Measurements from ENCODE around the gene CXCL8. TPM values are rescaled to one million over a fixed set of nuclear protein-coding genes. Genes with fewer than 3 reads are reported as not detected.
"Not testable (repeated sequence)": the region's sequence is repeated elsewhere in the genome, so short reads cannot be mapped to it uniquely, and the experiment has no call there.

The CXCL8 gene
- total and polyA plus RNA-seq, 2 donors (not counting 3 experiments of a cell fraction or from before 2014, with no cell fraction given) = 6.4 to 12.6 TPM

- no peaks in the 10 kb centered on the region for H3K9me1 ChIP-seq (replicated peaks; ENCODE audit: control insufficient read depth, extremely low read depth, insufficient read depth, low read length)
- dilution Hi-C loops (cut with MboI; ENCODE audit: extremely low pct_ligation_motif_present, low sequenced_read_pairs) (no loop called here), intact Hi-C loops (cut with micrococcal nuclease) (no loop called here)
- H2AFZ ChIP-seq (ENCODE audit: low read depth, low read length) = no peak overlapping the region
- TF ChIP-seq MAX (IDR thresholded peaks at IDR 0.05; ENCODE audit: insufficient read depth, insufficient read length) = no peak
- TF ChIP-seq GATA2 (IDR thresholded peaks at IDR 0.05; ENCODE audit: insufficient read depth, insufficient read length, low read depth, low read length) = no peak
- no peak for TF ChIP-seq CTCF (IDR thresholded peaks at IDR 0.05; ENCODE audit: extremely low read depth in 1 of 2, insufficient read depth in 1 of 2, low read depth in 1 of 2, low read length in 2 of 2)
- no peak for TF ChIP-seq FOS (IDR thresholded peaks at IDR 0.05; ENCODE audit: borderline replicate concordance, insufficient read depth, low read length)
- TF ChIP-seq MYC (IDR thresholded peaks at IDR 0.05; ENCODE audit: low read depth, low read length) = no peak
- no peak for TF ChIP-seq EZH2 (IDR thresholded peaks at IDR 0.05; ENCODE audit: borderline replicate concordance, low read depth, low read length, severe bottlenecking)
- no peak for TF ChIP-seq POLR2A (IDR thresholded peaks at IDR 0.05; ENCODE audit: low read depth, low read length)
- TF ChIP-seq JUN (IDR thresholded peaks at IDR 0.05; ENCODE audit: borderline replicate concordance, insufficient read depth, insufficient read length, low read depth) = no peak
- no peaks in the 10 kb centered on the region for H4K20me1 ChIP-seq (replicated peaks; ENCODE audit: control insufficient read depth, extremely low read depth, insufficient read depth, low read length)
- ChIA-PET CTCF (interaction anchor here (1.0 kb wide), 1 partner anchor 118 kb away, joined by 3 read pairs; no protein-coding TSS in a partner anchor), POLR2A (no interaction called here)
- BruUV-seq (replicated peaks) = no TSS peak
- no peaks in the 10 kb centered on the region for H3K9me3 ChIP-seq (replicated peaks; ENCODE audit: control insufficient read depth, insufficient read depth, low read length)
- no peak for DNase-seq (ENCODE audit: low read depth, low spot score)
- H3K27ac ChIP-seq (ENCODE audit: insufficient read depth, low read depth, low read length) = no peak overlapping the region
- no peaks in the 10 kb centered on the region for H3K79me2 ChIP-seq (ENCODE audit: control insufficient read depth, insufficient read depth, low read length)
- no peak for FAIRE-seq
- H3K4me3 ChIP-seq (replicated peaks in 1 of 3; ENCODE audit: insufficient read depth in 1 of 3, low read depth in 1 of 3, low read length in 3 of 3) = no peak overlapping the region
- peaks cover 26% of the 10 kb centered on the region for H3K4me1 ChIP-seq (ENCODE audit: control insufficient read depth, extremely low read depth, insufficient read depth, low read length)
- no peaks in the 10 kb centered on the region for H3K27me3 ChIP-seq (ENCODE audit: control insufficient read depth in 2 of 2, insufficient read depth in 2 of 2, low read length in 2 of 2)
- no peak overlapping the region for H3K4me2 ChIP-seq (ENCODE audit: insufficient read depth, low read length)
- H3K36me3 ChIP-seq (ENCODE audit: control insufficient read depth in 2 of 2, extremely low read depth in 1 of 2, insufficient read depth in 2 of 2, low read length in 2 of 2) = no peaks in the 10 kb centered on the region
- H3K9ac ChIP-seq (replicated peaks; ENCODE audit: extremely low read depth, insufficient read depth, low read length) = no peak overlapping the region
These were observed 32.0 kb downstream of the CXCL8 start for GRCh38 chr4:73772363-73772762.

GRCh38 chr4:73774406-73774805, 34.0 kb downstream of the CXCL8 start:
- H3K36me3 ChIP-seq (ENCODE audit: control insufficient read depth in 2 of 2, extremely low read depth in 1 of 2, insufficient read depth in 2 of 2, low read length in 2 of 2); H3K9me1 ChIP-seq (replicated peaks; ENCODE audit: control insufficient read depth, extremely low read depth, insufficient read depth, low read length); H3K4me2 ChIP-seq (ENCODE audit: insufficient read depth, low read length); FAIRE-seq; H3K27ac ChIP-seq (ENCODE audit: insufficient read depth, low read depth, low read length); H4K20me1 ChIP-seq (replicated peaks; ENCODE audit: control insufficient read depth, extremely low read depth, insufficient read depth, low read length); H3K9me3 ChIP-seq (replicated peaks; ENCODE audit: control insufficient read depth, insufficient read depth, low read length); H3K27me3 ChIP-seq (ENCODE audit: control insufficient read depth in 2 of 2, insufficient read depth in 2 of 2, low read length in 2 of 2); H3K4me3 ChIP-seq (replicated peaks in 1 of 3; ENCODE audit: insufficient read depth in 1 of 3, low read depth in 1 of 3, low read length in 3 of 3); H3K9ac ChIP-seq (replicated peaks; ENCODE audit: extremely low read depth, insufficient read depth, low read length); POLR2A ChIA-PET; dilution Hi-C loops (cut with MboI; ENCODE audit: extremely low pct_ligation_motif_present, low sequenced_read_pairs); H2AFZ ChIP-seq (ENCODE audit: low read depth, low read length); intact Hi-C loops (cut with micrococcal nuclease); H3K79me2 ChIP-seq (ENCODE audit: control insufficient read depth, insufficient read depth, low read length); DNase-seq (ENCODE audit: low read depth, low spot score); BruUV-seq (replicated peaks): not testable (repeated sequence)
- CTCF ChIA-PET = interaction anchor here (0.8 kb wide), 1 partner anchor 11 kb away, joined by 3 read pairs; no protein-coding TSS in a partner anchor
- peaks cover 33% of the 10 kb centered on the region for H3K4me1 ChIP-seq (ENCODE audit: control insufficient read depth, extremely low read depth, insufficient read depth, low read length)
